Mesenchymal stem cell (in vitro differentiated cells and primary cell): ENCODE results near the gene OR2A14. TPM values are rescaled to one million over a fixed set of nuclear protein-coding genes. Genes with fewer than 3 reads are reported as not detected.
"Not testable (repeated sequence)": the region's sequence is repeated elsewhere in the genome, so short reads cannot be mapped to it uniquely, and the experiment has no call there.

Experiments
- DNase-seq: peaks from one replicate; pipeline ENCODE4 v3.0.0-alpha.2; 2013
- H2AFZ ChIP-seq: one replicate; pipeline ENCODE4 v1.6.1; 2013; ENCODE audit warnings: low read depth, mild to moderate bottlenecking, control low read depth, inconsistent platforms, low read length, moderate library complexity
- H2AK5ac ChIP-seq: 2 replicates; pipeline ENCODE4 v1.6.1; 2013; ENCODE audit warnings: low read length, moderate library complexity, mild to moderate bottlenecking, inconsistent platforms; ENCODE audit not compliant: severe bottlenecking
- H2BK120ac ChIP-seq: one replicate; pipeline ENCODE4 v1.6.1; 2013; ENCODE audit warnings: low read depth, mild to moderate bottlenecking, inconsistent platforms, low read length, moderate library complexity
- H2BK12ac ChIP-seq, 2 experiments: one replicate each; pipeline ENCODE4 v1.6.1; 2013; ENCODE audit warnings: inconsistent platforms in 2 of 2, low read length in 2 of 2, mild to moderate bottlenecking in 2 of 2, moderate library complexity in 2 of 2, control low read depth in 1 of 2
- H2BK15ac ChIP-seq: one replicate; pipeline ENCODE4 v1.6.1; 2013; ENCODE audit warnings: mild to moderate bottlenecking, low read depth, inconsistent platforms; ENCODE audit not compliant: poor library complexity, severe bottlenecking
- H2BK5ac ChIP-seq: 2 replicates; pipeline ENCODE4 v1.6.1; 2013; ENCODE audit warnings: low read depth, mild to moderate bottlenecking, low read length, control low read depth, inconsistent platforms; ENCODE audit not compliant: poor library complexity, severe bottlenecking
- H3K14ac ChIP-seq, 2 experiments: one replicate each; pipeline ENCODE4 v1.6.1; 2013; ENCODE audit warnings: inconsistent platforms in 2 of 2, low read length in 2 of 2, control low read depth in 1 of 2, mild to moderate bottlenecking in 1 of 2, moderate library complexity in 1 of 2
- H3K18ac ChIP-seq, 2 experiments: one replicate each; pipeline ENCODE4 v1.6.1; 2013; ENCODE audit warnings: inconsistent platforms in 2 of 2, low read length in 2 of 2, control low read depth in 1 of 2, low read depth in 1 of 2, mild to moderate bottlenecking in 1 of 2
- H3K23ac ChIP-seq, 2 experiments: one replicate each; pipeline ENCODE4 v1.6.1; 2013; ENCODE audit warnings: inconsistent platforms in 2 of 2, low read length in 2 of 2, mild to moderate bottlenecking in 2 of 2, moderate library complexity in 2 of 2, control low read depth in 1 of 2
- H3K27ac ChIP-seq: 2 replicates; pipeline ENCODE4 v1.5.1; 2013; ENCODE audit warnings: mild to moderate bottlenecking, moderate library complexity, low read length, control low read depth, inconsistent platforms; ENCODE audit not compliant: poor library complexity, severe bottlenecking
- H3K27me3 ChIP-seq, 2 experiments: 2 replicates each; pipeline versions ENCODE4 v1.6.1 to v1.7.0; 2013; ENCODE audit warnings: low read length in 2 of 2, mild to moderate bottlenecking in 2 of 2, moderate library complexity in 2 of 2, control low read depth in 1 of 2, inconsistent platforms in 1 of 2; ENCODE audit not compliant: control insufficient read depth in 1 of 2, insufficient read depth in 1 of 2
- H3K36me3 ChIP-seq, 2 experiments: 2 replicates each; pipeline versions ENCODE4 v1.6.1 to v1.7.0; 2013; ENCODE audit warnings: low read length in 2 of 2, control low read depth in 1 of 2, inconsistent platforms in 1 of 2, low read depth in 1 of 2, mild to moderate bottlenecking in 1 of 2; ENCODE audit not compliant: insufficient read depth in 2 of 2, control insufficient read depth in 1 of 2
- H3K4ac ChIP-seq, 2 experiments: one replicate each; pipeline ENCODE4 v1.6.1; 2013; ENCODE audit warnings: inconsistent platforms in 2 of 2, low read length in 2 of 2, mild to moderate bottlenecking in 2 of 2, moderate library complexity in 2 of 2, control low read depth in 1 of 2, low read depth in 1 of 2
- H3K4me1 ChIP-seq: 2 replicates; pipeline ENCODE4 v1.6.1; 2013; ENCODE audit warnings: low read depth, low read length, control low read depth; ENCODE audit not compliant: control insufficient read depth, insufficient read depth
- H3K4me2 ChIP-seq: 2 replicates; pipeline ENCODE4 v1.6.1; 2013; ENCODE audit warnings: low read length, mild to moderate bottlenecking, inconsistent platforms; ENCODE audit not compliant: poor library complexity, severe bottlenecking
- H3K4me3 ChIP-seq, 2 experiments: 2 replicates each; pipeline versions ENCODE4 v1.5.1 to v1.7.0; 2013; ENCODE audit warnings: low read length in 2 of 2, mild to moderate bottlenecking in 2 of 2, control low read depth in 1 of 2, low read depth in 1 of 2; ENCODE audit not compliant: insufficient read depth in 1 of 2
- H3K79me1 ChIP-seq: replicated peaks from 2 replicates; pipeline ENCODE4 v1.6.1; 2013; ENCODE audit warnings: mild to moderate bottlenecking, control low read depth, low read length, inconsistent platforms; ENCODE audit not compliant: poor library complexity, severe bottlenecking
- H3K9ac ChIP-seq: 2 replicates; pipeline ENCODE4 v1.7.0; 2013; ENCODE audit warnings: mild to moderate bottlenecking, low read length, moderate library complexity
- H3K9me3 ChIP-seq: 2 replicates; pipeline ENCODE4 v1.7.0; 2013; ENCODE audit warnings: mild to moderate bottlenecking, low read length; ENCODE audit not compliant: control insufficient read depth
- H4K8ac ChIP-seq: one replicate; pipeline ENCODE4 v1.6.1; 2013; ENCODE audit warnings: inconsistent platforms, mild to moderate bottlenecking, low read length, moderate library complexity
- H4K91ac ChIP-seq: one replicate; pipeline ENCODE4 v1.6.1; 2013; ENCODE audit warnings: mild to moderate bottlenecking, low read length, inconsistent platforms
- WGBS: methylation state at CpG from one replicate; pipeline ENCODE4 v1.1.7; 2013; ENCODE audit warnings: mixed read lengths; 5-methylcytosine and 5-hydroxymethylcytosine counted together
- small RNA-seq: library from polyadenylated mRNA; stranded (forward); fragments of <200 nt; extraction: miRNeasy Mini kit (QIAGEN cat#:217004); gene quantifications from one replicate; pipeline ENCODE3, GENCODE V24; 2013; ENCODE audit warnings: low read depth

Gene OR2A14

GRCh38 chr7:144178380-144179164 is 55.6 kb downstream of the OR2A14 start:
- not testable (repeated sequence) for H3K9me3 ChIP-seq, H2AFZ ChIP-seq, H2BK15ac ChIP-seq, H2BK12ac ChIP-seq, H4K8ac ChIP-seq, H3K23ac ChIP-seq, H3K79me1 ChIP-seq, H2BK120ac ChIP-seq, H3K14ac ChIP-seq, H3K4me3 ChIP-seq, H3K27me3 ChIP-seq, H3K36me3 ChIP-seq, H3K27ac ChIP-seq, H3K9ac ChIP-seq, H4K91ac ChIP-seq, H3K4me2 ChIP-seq, H2AK5ac ChIP-seq, H2BK5ac ChIP-seq, H3K4ac ChIP-seq, H3K18ac ChIP-seq, H3K4me1 ChIP-seq
- peak; percentile 20 for DNase-seq
- 0% methylated on average over 1 of the region's 10 CpGs for WGBS

GRCh38 chr7:144179165-144179479 is 56.1 kb downstream of the OR2A14 start:
- H2BK120ac ChIP-seq, H3K27ac ChIP-seq, H3K9me3 ChIP-seq, H3K14ac ChIP-seq, H2AFZ ChIP-seq, H3K4me3 ChIP-seq, H3K27me3 ChIP-seq, H2BK5ac ChIP-seq, H2AK5ac ChIP-seq, H3K79me1 ChIP-seq, H3K23ac ChIP-seq, H3K36me3 ChIP-seq, H3K9ac ChIP-seq, H4K91ac ChIP-seq, H3K4me2 ChIP-seq, H4K8ac ChIP-seq, H3K4ac ChIP-seq, H3K4me1 ChIP-seq, H2BK12ac ChIP-seq, DNase-seq, H2BK15ac ChIP-seq, H3K18ac ChIP-seq: not testable (repeated sequence)
- WGBS, result no CpG with 5 or more reads among the region's 2 CpGs

Small RNA genes within 50 kb of the gene (small RNA-seq; reads per million reads assigned to genes)
- not detected for gene OR2A41P
